ENCODE data around the gene MATCAP1.
A peak's percentile ranks its signal among the peaks of the same experiment; 100 is the strongest.

MATCAP1 gene

GRCh38 chr16:67190448-67191399 is 7.0 kb upstream of the MATCAP1 start:
- no peak for DNase-seq

GRCh38 chr16:67190041-67190440 is 6.3 kb upstream of the MATCAP1 start, which contains the start of gene EXOC3L1:
EXOC3L1 (minus strand) TSS chr16:67190136; CDS start chr16:67189676, 460 bp downstream.
- no peak for DNase-seq

- no peak for DNase-seq
Observed at GRCh38 chr16:67188798-67189197, 5.0 kb upstream of the MATCAP1 start.

- DNase-seq, result no peak
Observed at GRCh38 chr16:67188323-67188722, 4.6 kb upstream of the MATCAP1 start.

- DNase-seq, result no peak
Observed at GRCh38 chr16:67187175-67187890, 3.6 kb upstream of the MATCAP1 start.

- DNase-seq, result no peak
Observed at GRCh38 chr16:67186550-67186950, 2.8 kb upstream of the MATCAP1 start.

GRCh38 chr16:67185651-67186134 is 1.9 kb upstream of the MATCAP1 start:
- no peak for DNase-seq

- peak; percentile 77 to 81 for DNase-seq
Observed at GRCh38 chr16:67184995-67185650, 1.4 kb upstream of the MATCAP1 start.

- no peak for DNase-seq
Observed at GRCh38 chr16:67184453-67184994, 761 bp upstream of the MATCAP1 start.

GRCh38 chr16:67183284-67183626 is 508 bp downstream of the MATCAP1 start:
- DNase-seq, result no peak

GRCh38 chr16:67182288-67182687 is 1.5 kb downstream of the MATCAP1 start:
- DNase-seq, result no peak

GRCh38 chr16:67181346-67181745 is 2.4 kb downstream of the MATCAP1 start:
- no peak for DNase-seq

- DNase-seq, result no peak
Observed at GRCh38 chr16:67180166-67180565, 3.6 kb downstream of the MATCAP1 start.

- DNase-seq, result no peak
Observed at GRCh38 chr16:67179421-67180080, 4.2 kb downstream of the MATCAP1 start.

- DNase-seq, result peak in 1 of 2 experiments; percentile 27
Observed at GRCh38 chr16:67177743-67178699, 5.7 kb downstream of the MATCAP1 start.

- DNase-seq, result no peak
Observed at GRCh38 chr16:67176662-67177061, 7.1 kb downstream of the MATCAP1 start.

- DNase-seq, result no peak
Observed at GRCh38 chr16:67174706-67175231, 9.0 kb downstream of the MATCAP1 start.

- peak; percentile 83 to 85 for DNase-seq
Observed at GRCh38 chr16:67173808-67174705, 9.7 kb downstream of the MATCAP1 start.

GRCh38 chr16:67173323-67173722 is 10.4 kb downstream of the MATCAP1 start:
- no peak for DNase-seq
